Epidermal melanocyte (primary cell): Measurements from ENCODE around the gene ELMO1.

Experiments used
- DNase-seq: peaks from one replicate; pipeline ENCODE4 v3.0.0; 2011; ENCODE audit warnings: low spot score; ENCODE audit not compliant: insufficient read length

The ELMO1 gene

GRCh38 chr7:36960105-36960504 is 488.6 kb downstream of the ELMO1 start:
- no peak for DNase-seq

DNA sequence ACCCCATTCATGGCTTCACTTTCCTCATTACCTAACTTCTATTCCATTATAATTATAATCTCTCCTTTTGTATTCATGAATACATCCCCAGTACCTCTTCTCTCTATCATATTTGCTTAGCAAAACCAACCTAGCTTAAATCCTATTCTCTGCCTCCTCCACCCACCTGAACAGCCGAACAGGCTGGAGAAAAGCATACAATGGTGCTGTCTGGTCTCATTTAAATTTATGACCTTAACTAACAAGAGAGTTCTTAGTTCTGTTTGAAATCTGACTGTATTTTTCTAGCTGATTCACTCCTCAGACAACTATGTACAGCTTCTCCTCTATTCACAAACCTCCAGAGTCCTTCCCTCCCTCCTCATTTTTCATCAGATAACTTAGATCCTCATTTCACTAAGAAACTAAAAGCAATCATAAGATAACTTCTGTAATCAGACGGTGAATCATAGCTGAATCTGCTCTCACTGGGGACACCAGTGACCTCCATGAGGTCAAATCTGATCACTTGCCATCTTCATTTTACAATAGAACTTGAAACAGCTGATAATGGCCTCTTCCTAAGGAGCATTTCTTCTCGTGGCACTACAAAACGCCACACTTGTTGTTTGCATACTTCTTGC is 490.4 kb downstream of the ELMO1 start:
- no peak for DNase-seq

DNA sequence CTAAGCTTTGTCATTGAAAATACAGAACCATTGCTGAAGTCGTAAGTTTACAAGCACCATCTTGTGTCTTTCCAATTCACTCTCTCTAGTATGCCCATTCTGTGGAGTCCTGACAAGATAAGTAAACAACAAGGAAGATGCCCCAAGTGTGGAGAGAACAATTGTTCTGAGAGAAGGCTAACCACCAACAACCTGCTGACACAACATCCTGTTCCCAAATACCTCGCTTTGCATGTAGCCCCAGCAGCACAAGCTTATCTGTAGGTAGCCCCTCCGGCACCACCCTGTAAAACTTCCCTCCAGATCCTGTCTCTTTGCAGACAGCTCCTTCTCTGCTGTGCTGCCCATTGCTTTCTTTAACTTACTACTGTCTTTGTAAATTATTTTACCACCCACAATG is 491.0 kb downstream of the ELMO1 start:
- DNase-seq, result no peak

GRCh38 chr7:36956814-36957213 is 491.9 kb downstream of the ELMO1 start:
- no peak for DNase-seq

- no peak for DNase-seq
Measured at GRCh38 chr7:36955456-36956129, 493.1 kb downstream of the ELMO1 start.

DNA sequence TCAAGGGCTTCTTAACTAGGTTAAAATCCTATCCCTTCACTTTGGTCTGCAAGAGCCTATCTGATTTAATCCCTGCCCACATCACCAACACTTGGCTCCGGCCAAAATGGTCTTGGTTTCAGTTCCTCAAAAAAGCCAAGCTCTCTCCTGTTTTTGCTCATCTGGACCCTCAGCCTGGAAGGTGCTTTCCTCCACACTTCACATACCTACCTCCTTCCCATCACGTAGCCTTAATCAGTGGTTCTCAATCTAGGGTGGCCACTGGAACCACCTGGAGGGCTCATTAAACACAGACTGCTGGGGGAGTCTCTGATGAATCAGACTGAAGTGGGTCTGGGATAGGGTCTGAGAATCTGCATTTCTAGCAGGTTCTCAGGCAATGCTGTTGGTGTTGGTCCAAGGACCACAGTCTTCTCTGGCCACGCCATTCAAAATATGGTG is 497.4 kb downstream of the ELMO1 start:
- no peak for DNase-seq

DNA sequence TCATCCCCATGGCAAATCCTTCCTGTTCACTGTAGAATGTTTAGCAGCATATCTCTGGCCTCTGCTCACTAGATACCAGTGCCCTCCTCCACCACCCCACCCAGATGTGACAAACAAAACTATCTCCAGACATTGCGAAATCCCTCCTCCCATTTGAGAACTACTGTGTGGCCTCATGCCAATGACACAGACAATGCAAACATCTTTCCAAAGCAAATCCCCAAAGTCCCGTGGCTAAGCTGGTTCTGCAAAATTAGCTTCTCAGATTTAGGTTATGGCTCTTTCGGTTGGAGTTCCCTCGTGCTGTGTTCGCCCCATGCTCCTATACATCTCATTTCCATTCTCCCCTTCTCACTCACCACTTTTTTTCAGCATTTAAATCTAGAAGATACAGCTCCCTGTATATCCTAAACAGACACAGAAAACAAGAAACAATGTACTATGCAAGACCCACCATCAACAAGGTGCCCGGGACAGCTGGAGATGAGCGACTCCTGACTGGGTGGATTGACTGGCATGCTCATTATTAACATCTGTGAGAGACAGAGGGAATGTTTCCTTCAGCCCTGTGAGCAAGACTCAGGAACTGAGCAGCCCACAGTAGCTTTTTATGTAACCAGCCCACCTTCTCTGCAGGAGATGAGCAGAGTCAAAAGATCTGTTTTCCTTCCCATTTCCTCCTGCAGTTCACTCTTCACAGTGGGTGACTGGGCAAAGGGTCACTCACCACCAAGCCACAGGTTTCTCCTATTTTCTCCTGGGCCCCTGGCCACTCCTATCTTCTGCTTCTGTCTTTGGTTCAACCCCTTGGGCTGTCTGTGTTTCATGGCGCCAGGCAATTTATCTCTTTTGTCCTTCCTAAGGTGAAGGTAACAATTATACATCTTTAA is 498.7 kb downstream of the ELMO1 start:
- DNase-seq, result no peak

GRCh38 chr7:36946401-36946739 is 502.3 kb downstream of the ELMO1 start:
- no peak for DNase-seq

DNA sequence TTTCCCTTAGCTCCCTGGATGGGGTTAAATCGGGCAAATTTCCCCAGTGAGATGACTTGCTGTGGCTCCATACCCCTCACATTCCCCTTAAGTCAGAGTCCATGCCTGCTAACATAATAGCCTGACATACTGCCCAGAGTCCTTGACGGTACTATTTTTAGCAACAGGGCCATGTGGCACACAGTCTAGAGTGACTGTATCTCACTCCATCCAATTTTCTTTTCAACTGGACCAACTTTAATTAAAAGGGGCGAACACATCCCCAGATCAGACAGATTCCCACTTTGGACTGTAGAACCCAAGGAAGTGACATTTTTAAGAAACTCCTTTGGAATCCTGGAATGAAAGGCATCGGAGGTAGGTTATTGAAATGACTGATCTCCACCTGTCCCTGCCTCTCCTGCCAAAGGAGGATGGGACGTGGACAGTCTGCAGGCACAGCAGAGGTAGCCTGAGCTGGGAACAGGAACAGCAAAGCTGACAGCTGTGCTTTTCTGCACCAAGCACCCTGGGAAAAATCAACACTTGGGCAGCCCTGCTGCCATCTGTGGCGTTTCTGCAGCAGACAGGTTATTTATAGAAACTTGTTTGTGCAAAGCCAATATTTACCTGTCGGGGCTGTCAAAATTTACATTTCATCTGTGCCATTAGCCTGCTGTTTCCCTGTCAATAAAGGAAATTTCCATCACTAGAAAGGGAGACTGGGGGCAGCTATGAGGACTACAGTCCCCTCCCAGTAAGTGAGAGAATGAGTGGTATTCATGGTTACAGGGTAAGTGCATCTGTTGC is 502.9 kb downstream of the ELMO1 start:
- no peak for DNase-seq

- DNase-seq, result no peak
Measured at GRCh38 chr7:36944838-36945237, 503.8 kb downstream of the ELMO1 start.

DNA sequence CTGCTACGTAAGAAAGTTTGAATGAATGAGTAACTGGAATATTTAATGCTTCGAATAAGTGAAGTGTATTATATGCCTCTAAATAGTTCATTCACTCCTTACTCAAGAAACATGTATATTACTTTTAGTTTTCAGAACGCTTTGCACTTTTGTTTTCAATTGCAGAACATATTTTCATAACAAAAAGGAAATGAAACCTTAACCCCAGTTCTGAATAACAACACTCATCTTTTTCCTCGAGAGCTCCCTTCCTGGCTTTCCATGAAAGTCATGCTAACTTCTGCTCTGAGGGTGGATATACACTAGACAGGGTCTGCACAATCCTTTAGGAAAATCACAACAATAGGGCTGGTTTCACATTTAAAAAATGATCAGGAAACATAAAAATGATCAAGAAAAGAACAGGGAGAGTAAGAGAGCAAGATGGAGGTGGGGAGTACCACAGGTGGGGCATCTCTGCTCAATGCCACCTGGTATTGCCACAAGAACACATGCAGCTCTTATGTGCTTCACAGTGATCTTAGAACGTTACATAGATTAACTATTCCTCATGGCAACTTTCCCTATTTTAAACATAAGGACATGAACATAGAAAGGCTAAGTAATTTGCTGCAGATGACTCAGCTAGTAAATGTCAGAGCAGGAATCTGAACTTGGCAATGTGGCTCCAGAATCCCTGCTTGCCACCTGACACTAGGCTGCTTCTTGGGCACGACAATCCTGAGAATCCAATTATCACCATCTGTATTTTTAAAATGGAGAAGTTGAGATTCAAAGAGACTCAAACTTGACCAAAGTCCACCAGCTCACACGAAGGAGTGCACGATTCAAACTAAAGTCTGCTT is 504.9 kb downstream of the ELMO1 start:
- no peak for DNase-seq

GRCh38 chr7:36942955-36943354 is 505.7 kb downstream of the ELMO1 start:
- DNase-seq, result no peak

DNA sequence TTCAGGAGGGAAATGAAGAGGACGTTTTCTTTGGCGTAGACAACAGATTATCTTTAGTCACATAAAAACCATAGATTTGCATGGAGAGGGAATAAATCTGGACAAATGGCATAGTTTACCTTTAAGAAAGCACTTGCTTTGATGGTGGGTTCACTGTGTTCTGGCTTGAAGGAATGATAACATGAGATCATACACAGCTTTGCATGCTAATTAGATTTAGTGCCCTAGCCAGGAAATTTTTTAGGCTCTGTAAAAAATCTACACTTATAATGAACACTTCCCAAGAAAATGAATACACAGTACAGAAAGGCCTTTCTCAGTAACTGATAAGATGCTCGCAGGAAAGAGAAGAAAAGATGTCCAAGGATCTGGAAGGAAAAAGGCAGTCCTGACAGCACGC is 506.1 kb downstream of the ELMO1 start:
- no peak for DNase-seq

- no peak for DNase-seq
Measured at GRCh38 chr7:36942025-36942424, 506.6 kb downstream of the ELMO1 start.

- DNase-seq, result no peak
Measured at GRCh38 chr7:36941359-36941758, 507.3 kb downstream of the ELMO1 start.

GRCh38 chr7:36939816-36940215 is 508.8 kb downstream of the ELMO1 start:
- DNase-seq, result no peak

DNA sequence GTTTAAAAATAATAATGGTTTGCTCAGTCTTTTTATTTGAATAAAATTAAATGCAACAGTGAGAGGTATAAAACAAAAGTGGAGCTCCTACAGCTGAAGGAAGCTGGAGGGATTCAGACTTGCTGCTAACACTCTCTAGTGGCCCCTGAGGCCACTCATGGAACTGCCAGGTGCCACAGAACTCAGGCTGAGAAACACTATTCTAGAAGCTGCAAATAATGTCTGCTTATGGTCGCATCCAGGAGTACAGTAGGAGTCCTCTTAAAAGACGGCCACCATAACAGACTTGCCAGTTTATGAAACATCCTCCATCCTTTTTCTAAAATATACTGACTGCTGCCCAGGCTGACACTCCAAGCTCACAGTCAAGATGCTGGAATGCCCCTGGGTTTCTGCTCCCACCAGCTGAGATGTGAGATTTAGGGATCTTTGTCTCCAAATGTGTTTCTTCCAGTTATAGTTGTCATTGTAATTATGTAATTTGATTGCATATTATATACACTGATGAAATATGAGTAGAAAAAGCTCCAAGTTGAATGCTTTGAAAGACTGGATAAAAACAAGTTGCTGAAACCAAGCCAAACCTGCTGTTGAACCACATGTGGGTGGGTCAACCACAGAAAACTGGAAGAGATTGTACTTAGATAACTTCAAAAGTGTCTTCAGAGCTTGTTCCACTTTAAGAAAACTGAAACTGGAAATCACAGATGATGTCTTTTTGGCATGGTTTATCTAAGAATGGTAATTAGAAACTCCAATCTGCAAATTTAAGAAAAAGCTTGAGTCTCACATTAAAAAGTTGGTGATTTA is 510.7 kb downstream of the ELMO1 start:
- no peak for DNase-seq

DNA sequence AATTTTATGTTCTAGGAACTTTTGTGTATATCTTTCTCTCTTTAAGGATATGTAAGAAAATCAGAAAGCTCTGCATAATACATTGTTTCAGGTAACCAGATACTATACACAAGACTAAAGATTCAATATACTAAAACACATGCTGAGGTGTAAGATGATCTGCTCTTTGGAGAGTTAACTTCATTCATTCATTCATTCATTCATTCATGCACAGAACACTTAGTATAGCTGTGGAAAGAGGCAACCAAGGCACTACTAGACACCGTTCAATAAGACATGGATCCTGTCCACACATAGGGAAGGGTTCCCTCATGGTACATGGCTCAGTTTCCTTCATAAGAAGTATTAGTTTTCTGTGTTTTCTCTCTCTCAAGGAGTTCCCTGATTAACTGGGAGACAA is 516.8 kb downstream of the ELMO1 start:
- no peak for DNase-seq

DNA sequence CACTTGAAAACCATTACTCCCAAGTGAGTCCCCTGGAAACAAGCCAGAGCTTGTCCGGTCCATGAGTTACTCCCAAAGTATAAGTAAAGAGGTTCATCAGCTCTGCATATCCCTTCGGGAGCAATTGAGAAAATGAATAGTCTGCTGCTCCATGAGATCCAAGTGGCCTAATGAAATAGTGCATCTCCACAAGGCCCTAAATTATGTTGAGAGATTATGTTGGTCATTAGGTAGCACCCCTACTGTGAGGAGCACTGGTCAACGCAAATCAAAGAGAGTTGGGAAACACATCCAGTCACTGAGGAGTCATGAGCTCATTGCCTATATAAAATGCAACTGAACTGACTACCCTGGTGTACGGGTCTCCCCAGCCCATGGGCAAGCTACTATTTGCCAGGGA is 518.9 kb downstream of the ELMO1 start:
- no peak for DNase-seq

GRCh38 chr7:36928718-36929117 is 519.9 kb downstream of the ELMO1 start:
- no peak for DNase-seq
